ENCODE measurements around the gene TRRAP. TPM values are rescaled to one million over a fixed set of nuclear protein-coding genes. Genes with fewer than 3 reads are reported as not detected.

TRRAP gene
- total and polyA plus RNA-seq, 2 of the 8 experiments (the other 6 are each of a cell fraction or from before 2014, with no cell fraction given), result 21.7 to 48.6 TPM

GRCh38 chr7:98995111-98995510, 116.8 kb downstream of the TRRAP start (continued):
- TF ChIP-seq CHD7 (IDR thresholded peaks at IDR 0.05; ENCODE audit: insufficient replicate concordance, low read length), result no peak
- no peak for TF ChIP-seq MAX (IDR thresholded peaks at IDR 0.05)
- TF ChIP-seq NANOG (IDR thresholded peaks at IDR 0.05; ENCODE audit: insufficient read depth, low read depth, low read length, poor library complexity, severe bottlenecking), result no peak
- no peak for TF ChIP-seq RXRA (IDR thresholded peaks at IDR 0.05; ENCODE audit: insufficient read depth, low read depth, low read length)
- TF ChIP-seq CHD2 (IDR thresholded peaks at IDR 0.05; ENCODE audit: low read length), result no peak

Measured in H1 (cell line).